Bone marrow (tissue), 2 donors: ENCODE data around the gene MEGF9.

ENCODE experiments used
- DNase-seq, 2 donors: peaks; one replicate each; lab custom pipeline; 2025; lab: John Stamatoyannopoulos, UW

The MEGF9 gene

GRCh38 chr9:120730654-120731514, 16.6 kb upstream of the MEGF9 start:
- no peak for DNase-seq

DNA sequence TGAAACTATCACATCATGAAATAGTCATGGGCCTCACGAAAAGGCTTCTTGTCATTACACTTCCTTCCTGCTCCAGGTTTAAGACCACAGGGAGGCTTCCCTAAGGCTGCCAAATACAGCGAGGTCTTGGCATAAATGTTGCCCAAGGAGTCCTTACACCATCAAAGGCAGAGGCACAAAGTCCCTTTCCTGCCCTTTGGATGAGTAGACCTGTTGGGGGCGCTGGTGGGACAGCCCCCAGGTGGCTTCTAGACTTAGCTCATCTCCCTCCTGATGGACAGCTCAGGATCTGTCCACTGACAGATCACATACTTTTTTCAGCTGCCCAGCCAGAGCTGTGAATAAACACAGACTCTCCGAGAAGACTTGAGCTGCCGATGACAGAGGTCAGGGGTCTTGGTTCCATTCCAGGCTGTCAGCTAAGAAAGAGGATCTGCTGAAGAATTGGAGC, 15.5 kb upstream of the MEGF9 start:
- DNase-seq = no peak

GRCh38 chr9:120726484-120726883, 12.2 kb upstream of the MEGF9 start:
- no peak for DNase-seq

GRCh38 chr9:120725907-120726306, 11.6 kb upstream of the MEGF9 start:
- DNase-seq = no peak

GRCh38 chr9:120724757-120725400, 10.6 kb upstream of the MEGF9 start:
- DNase-seq = no peak

GRCh38 chr9:120723565-120723964, 9.3 kb upstream of the MEGF9 start:
- no peak for DNase-seq

- no peak for DNase-seq
Measured at GRCh38 chr9:120720404-120720803, 6.1 kb upstream of the MEGF9 start.

DNA sequence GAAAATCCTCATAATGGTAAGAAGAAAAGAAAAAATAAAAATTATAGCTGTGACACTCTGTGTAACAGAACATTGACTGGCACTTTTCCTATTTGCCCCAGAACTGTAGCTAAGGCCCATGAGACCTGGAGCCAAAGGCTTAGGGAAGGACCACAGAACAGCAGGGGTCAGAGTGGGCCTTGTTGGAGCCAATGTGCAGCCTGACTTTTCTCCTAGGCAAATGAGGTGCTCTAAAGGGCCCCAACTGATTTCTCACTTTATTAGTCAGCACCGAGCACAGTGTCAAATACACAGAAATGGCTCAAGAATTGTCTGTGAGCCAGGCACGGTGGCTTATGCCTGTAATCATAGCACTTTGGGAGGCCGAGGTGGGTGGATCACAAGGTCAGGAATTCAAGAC, 4.0 kb upstream of the MEGF9 start:
- DNase-seq = no peak

- no peak for DNase-seq
Measured at GRCh38 chr9:120717176-120717575, 2.9 kb upstream of the MEGF9 start.

DNA sequence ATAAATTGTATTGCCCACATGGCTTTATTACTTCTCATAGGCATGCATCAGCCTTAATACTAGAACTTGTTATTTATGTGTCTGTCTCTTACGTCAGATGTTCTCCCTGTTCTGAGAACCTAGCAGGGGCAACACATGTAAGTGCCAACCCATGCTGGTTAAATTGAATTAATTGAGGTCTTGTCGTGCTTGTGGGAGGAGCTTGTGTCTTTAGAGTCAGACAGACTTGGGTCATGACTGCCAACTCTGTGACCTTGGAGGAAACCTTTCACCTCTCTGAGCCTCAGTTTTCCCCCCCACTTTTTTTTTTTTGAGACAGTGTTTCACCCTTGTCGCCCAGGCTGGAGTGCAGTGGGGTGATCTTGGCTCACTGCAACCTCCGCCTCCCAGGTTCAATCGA, 2.2 kb upstream of the MEGF9 start:
- no peak for DNase-seq

DNA sequence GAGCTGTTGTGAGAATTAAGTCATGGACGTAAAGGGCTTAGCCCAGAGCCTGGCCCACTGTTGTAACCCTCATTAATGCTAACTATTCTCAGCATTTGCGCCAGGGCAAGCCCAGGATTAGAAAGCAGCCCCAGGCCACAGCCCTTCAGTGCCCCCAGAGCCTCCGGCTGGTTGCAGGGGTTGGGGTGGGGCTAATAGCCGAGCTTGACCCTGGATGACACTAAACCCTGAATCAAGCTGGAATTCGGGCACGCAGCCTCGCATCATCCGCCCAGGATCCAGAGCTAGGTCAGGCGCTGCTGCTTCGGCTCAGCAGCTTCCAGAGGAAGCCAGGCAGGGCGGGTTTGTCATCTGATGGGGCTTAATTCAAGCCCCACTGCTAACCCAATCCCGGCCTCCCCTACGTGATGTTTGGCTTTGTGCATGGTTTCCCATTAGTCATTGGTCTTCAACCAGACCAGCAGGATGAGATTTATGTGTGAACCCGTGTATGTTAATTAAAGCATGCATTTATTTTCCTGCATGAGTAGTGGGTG, 1.2 kb upstream of the MEGF9 start:
- no peak for DNase-seq

DNA sequence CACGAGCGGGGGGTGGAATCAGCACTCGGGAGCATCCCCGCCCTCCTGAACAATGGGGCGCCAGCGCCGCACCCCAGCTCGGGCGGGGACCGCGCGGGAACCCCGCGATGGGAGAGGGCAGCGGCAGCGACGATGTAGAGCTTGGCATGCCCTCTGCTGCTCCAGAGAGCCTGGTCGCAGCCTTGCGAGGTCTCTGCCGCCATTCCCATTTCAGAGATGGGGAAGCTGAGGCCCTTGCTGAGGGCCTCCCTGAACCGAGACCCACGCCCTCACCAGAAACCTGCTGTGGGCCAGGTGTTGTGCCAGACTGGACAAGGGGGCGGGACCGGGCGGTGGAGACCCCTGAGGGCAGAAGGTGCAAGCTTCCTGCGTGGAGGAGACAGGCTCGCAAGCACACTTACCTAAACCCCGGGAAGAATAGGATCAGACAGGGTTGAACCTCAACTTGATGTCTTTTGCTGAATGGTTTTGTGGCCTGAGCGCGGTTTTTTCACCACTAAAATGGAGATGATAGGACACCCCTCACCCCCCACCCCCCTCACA, 647 bp upstream of the MEGF9 start:
- DNase-seq = no peak

DNA sequence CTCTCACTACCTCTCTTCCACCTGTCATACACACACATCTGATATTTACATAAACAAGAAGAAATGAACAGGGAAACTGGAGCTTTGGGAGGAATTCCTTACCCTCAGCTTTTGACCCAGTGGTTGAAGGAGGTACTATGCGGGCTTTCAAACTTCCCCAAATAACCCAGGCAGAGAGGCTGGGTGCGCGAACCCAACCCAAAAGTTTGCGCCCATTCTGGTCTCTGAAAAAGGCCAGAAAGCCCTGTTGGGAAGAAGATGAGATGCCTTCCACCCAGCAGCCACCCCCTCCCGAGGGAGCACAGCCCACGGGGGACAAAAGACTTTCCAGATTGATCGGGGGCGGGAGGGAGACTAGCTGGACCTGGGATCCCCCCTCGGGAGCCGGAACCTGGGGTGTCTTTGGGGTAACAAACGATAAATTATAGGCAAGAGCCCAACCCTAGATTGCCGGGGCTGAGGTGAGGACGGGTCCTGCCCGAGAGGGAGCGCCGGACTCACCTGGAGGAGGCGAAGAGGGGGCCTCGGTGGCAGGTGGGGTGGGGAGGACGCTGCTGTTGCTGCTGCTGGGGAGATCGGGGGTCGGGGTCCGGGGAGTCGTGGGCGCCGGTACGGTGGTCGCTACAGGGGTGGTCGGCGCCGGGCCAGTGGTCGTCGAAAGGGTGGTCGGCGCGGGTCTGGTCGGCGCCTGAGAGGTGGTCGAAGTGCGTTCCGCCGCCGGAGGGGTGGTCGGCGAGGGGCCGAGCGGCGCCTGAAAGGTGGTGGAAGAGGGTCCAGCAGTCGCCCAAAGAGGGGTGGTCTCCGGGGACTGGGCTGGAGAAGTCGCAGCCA, 798 bp downstream of the MEGF9 start:
- peak in 1 of 2 donors; percentile 21 for DNase-seq

DNA sequence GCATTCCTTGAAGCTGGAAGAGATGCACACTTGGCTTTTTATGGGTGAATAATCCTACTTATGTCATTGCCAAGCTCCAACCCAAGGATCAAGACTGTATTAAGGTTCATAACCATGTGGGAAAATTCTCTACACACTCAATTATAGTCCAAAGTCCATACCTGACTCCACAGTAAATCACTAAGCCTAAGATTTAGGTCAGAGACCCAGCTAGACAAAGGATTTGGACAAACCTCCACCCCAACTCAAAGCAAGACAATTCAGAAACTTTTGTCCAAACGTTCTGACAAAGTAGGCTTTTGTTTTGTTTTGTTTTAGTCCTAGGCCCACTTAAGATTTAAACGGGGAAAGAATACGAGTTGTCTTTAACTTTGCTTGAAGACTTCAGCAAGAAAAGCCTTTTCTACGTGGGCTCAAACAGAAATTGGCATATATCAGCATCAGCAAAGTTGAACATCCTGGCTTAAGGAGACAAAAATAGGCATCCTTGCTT, 1.7 kb downstream of the MEGF9 start:
- DNase-seq = no peak

DNA sequence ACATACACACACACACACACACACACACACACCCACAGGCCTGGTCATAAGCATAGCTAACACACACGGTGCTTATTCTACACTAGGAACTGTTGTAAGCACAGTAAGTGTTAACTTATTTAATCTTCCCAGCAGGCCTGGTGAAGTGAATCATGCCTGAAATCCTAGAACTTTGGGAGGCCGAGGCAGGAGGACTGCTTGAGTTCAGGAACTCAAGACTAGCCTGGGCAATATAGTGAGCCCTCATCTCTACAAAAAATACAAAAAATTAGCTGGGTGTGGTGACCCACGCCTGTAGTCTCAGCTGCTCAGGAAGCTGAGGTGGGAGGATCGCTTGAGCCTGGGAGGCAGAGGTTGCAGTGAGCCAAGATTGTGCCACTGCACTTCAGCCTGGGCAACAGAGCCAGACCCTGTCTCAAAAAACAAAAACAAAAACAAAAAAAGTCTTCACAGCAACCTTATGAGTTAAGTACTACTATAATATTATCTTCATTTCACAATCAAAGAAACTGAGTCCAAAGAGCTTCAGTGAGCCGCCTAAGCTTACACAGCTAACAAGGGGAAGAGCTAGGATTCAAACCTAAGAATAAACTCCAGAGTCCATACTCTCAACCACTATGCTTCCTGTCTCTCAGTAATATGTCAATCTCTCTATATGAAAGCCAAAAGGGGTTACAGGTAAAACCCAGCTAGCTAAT, 2.3 kb downstream of the MEGF9 start:
- no peak for DNase-seq

DNA sequence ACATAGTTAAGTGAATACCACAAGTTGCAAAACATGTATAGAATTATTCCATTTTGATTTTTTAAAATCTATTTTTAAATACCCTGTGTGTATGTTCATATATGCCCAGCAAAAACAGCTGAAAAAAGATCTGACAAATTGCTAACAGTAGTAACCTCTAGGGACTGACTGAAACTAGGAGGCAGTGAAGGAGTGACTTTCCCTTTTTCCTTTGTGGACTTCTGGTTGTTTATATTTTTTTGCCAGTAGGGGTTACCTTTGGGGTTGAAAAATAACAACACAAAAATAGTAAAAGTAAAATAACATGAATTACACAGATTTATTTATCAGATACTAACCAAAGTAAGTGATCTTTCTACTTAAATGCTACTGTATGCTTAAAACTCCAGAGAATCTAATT, 2.9 kb downstream of the MEGF9 start:
- no peak for DNase-seq

- peak in 1 of 2 donors; percentile 71 for DNase-seq
Measured at GRCh38 chr9:120710110-120710981, 3.9 kb downstream of the MEGF9 start.

DNA sequence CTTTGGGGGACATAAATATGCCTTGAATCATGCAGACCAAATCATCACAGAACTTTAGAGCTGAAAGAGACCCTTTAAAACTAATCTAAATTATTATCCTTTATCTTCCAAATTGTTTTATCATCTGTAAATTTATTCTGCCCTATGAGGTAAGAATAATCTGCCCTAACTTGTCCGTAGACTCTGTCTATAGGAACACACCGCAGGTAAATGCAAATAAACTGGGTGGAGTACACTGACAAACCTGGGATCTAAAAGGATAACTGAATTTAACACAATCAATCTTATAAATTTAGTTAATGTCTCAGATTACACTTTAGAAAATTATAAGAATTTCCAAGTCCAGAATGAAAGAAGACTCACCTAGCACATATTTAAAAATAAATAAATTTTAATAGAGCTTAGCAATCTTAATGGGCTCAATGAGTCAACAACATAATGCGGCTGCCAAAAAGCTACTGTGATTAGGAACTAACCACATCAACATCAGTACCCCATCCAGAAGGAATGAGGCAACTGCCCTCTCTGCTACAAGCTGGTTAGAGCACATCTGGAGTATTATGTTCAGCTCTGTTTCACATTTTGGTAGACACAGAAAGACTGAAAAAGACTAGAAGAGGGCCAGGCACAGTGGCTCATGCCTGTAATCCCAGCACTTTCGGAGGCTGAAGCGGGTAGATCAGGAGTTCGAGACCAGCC, 5.6 kb downstream of the MEGF9 start:
- no peak for DNase-seq

DNA sequence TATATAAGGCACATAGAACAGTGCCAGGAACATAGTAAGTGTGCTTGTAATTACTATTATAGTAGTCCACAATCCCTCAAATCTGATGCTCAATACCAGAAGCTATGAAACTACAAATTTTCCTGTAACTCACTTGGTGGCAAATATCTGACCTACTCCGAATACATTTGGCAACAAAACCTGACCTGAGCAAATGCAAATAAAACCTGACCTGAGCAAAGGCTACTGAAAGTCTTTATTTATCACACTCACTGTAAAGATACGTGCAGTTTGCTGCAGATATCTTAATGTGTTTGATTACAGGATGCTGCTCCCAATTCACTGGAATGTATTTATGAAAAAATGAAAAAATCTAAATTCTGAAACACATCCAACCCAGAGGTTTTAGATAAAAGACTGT, 7.1 kb downstream of the MEGF9 start:
- DNase-seq = no peak

- no peak for DNase-seq
Measured at GRCh38 chr9:120705174-120705573, 9.1 kb downstream of the MEGF9 start.
